DMS53 treated with DMSO at 0.1 percent for 48 hours (cell line): ENCODE results near the gene FCHO1.

Experiments
- DNase-seq: peaks from one replicate; lab custom pipeline; 2025; ENCODE audit not compliant: unreplicated experiment; lab: John Stamatoyannopoulos, UW

The FCHO1 gene

GRCh38 chr19:17734146-17734545 lies 17.1 kb upstream of the FCHO1 start:
- no peak for DNase-seq

GRCh38 chr19:17735410-17735809 lies 15.9 kb upstream of the FCHO1 start:
- DNase-seq: no peak

- no peak for DNase-seq
These were observed 13.6 kb upstream of the FCHO1 start for GRCh38 chr19:17737690-17738153.

- DNase-seq: no peak
These were observed 12.0 kb upstream of the FCHO1 start for GRCh38 chr19:17739121-17739875.

- DNase-seq: no peak
These were observed 9.8 kb upstream of the FCHO1 start for GRCh38 chr19:17741456-17741855.

GRCh38 chr19:17743874-17744580 lies 7.2 kb upstream of the FCHO1 start:
- DNase-seq: no peak

GRCh38 chr19:17747205-17748098 lies 3.8 kb upstream of the FCHO1 start:
- peak; percentile 82 for DNase-seq

- no peak for DNase-seq
These were observed 2.2 kb upstream of the FCHO1 start for GRCh38 chr19:17748884-17749638.

- no peak for DNase-seq
These were observed 1.4 kb upstream of the FCHO1 start for GRCh38 chr19:17749912-17750317.

GRCh38 chr19:17751912-17752273 lies 616 bp downstream of the FCHO1 start:
- DNase-seq: no peak

- no peak for DNase-seq
These were observed 1.8 kb downstream of the FCHO1 start for GRCh38 chr19:17752865-17753639.

- no peak for DNase-seq
These were observed 2.7 kb downstream of the FCHO1 start for GRCh38 chr19:17753976-17754375.

GRCh38 chr19:17754634-17755442 lies 3.6 kb downstream of the FCHO1 start:
- no peak for DNase-seq

GRCh38 chr19:17755443-17755890 lies 4.2 kb downstream of the FCHO1 start:
- no peak for DNase-seq

GRCh38 chr19:17755977-17756670 lies 4.8 kb downstream of the FCHO1 start:
- no peak for DNase-seq

- no peak for DNase-seq
These were observed 5.8 kb downstream of the FCHO1 start for GRCh38 chr19:17757125-17757524.

GRCh38 chr19:17758515-17758914 lies 7.2 kb downstream of the FCHO1 start:
- DNase-seq: no peak

GRCh38 chr19:17761148-17761547 lies 9.9 kb downstream of the FCHO1 start:
- DNase-seq: no peak
